Measurements from ENCODE around the gene CCDC12.
A peak's percentile ranks its signal among the peaks of the same experiment; 100 is the strongest.

Gene CCDC12

GRCh38 chr3:46905661-46906451 lies 70.7 kb downstream of the CCDC12 start:
- DNase-seq (ENCODE audit: low read depth) = no peak

GRCh38 chr3:46905213-46905560 lies 71.4 kb downstream of the CCDC12 start:
- no peak for DNase-seq (ENCODE audit: low read depth)

GRCh38 chr3:46904303-46905212 lies 72.0 kb downstream of the CCDC12 start:
- DNase-seq (ENCODE audit: low read depth) = no peak

- DNase-seq (ENCODE audit: low read depth) = no peak
Measured at GRCh38 chr3:46903341-46904302, 72.9 kb downstream of the CCDC12 start.

GRCh38 chr3:46902188-46902631 lies 74.3 kb downstream of the CCDC12 start:
- no peak for DNase-seq (ENCODE audit: low read depth)

- DNase-seq (ENCODE audit: low read depth) = no peak
Measured at GRCh38 chr3:46901591-46902187, 74.9 kb downstream of the CCDC12 start.

- DNase-seq (ENCODE audit: low read depth) = no peak
Measured at GRCh38 chr3:46901061-46901460, 75.5 kb downstream of the CCDC12 start.

GRCh38 chr3:46900356-46900755 lies 76.2 kb downstream of the CCDC12 start:
- no peak for DNase-seq (ENCODE audit: low read depth)

- DNase-seq (ENCODE audit: low read depth) = no peak
Measured at GRCh38 chr3:46900007-46900292, 76.6 kb downstream of the CCDC12 start.

GRCh38 chr3:46899151-46900006 lies 77.2 kb downstream of the CCDC12 start:
- DNase-seq (ENCODE audit: low read depth) = no peak

- DNase-seq (ENCODE audit: low read depth) = no peak
Measured at GRCh38 chr3:46898321-46899150, 78.0 kb downstream of the CCDC12 start.

GRCh38 chr3:46897829-46898320 lies 78.7 kb downstream of the CCDC12 start:
- no peak for DNase-seq (ENCODE audit: low read depth)

GRCh38 chr3:46897031-46897430 lies 79.5 kb downstream of the CCDC12 start:
- no peak for DNase-seq (ENCODE audit: low read depth)

- DNase-seq (ENCODE audit: low read depth) = no peak
Measured at GRCh38 chr3:46896386-46896785, 80.2 kb downstream of the CCDC12 start.

- no peak for DNase-seq (ENCODE audit: low read depth)
Measured at GRCh38 chr3:46895761-46896160, 80.8 kb downstream of the CCDC12 start.

- DNase-seq (ENCODE audit: low read depth) = peak; percentile 71
Measured at GRCh38 chr3:46895204-46895660, 81.3 kb downstream of the CCDC12 start.

GRCh38 chr3:46894256-46894655 lies 82.3 kb downstream of the CCDC12 start:
- DNase-seq (ENCODE audit: low read depth) = no peak

- no peak for DNase-seq (ENCODE audit: low read depth)
Measured at GRCh38 chr3:46893763-46894162, 82.8 kb downstream of the CCDC12 start.

- DNase-seq (ENCODE audit: low read depth) = no peak
Measured at GRCh38 chr3:46893146-46893748, 83.3 kb downstream of the CCDC12 start.
